HG02943 (cell line): ENCODE results near the gene TTLL11.
"Not testable (repeated sequence)": the region's sequence is repeated elsewhere in the genome, so short reads cannot be mapped to it uniquely, and the experiment has no call there.

Experiments used
- ATAC-seq: cut with Tn5 transposase; IDR thresholded peaks from one replicate; pipeline ENCODE4 v1.9.1; 2021; ENCODE audit warnings: mild to moderate bottlenecking, low read depth, moderate library complexity; ENCODE audit not compliant: unreplicated experiment

TTLL11 gene

DNA sequence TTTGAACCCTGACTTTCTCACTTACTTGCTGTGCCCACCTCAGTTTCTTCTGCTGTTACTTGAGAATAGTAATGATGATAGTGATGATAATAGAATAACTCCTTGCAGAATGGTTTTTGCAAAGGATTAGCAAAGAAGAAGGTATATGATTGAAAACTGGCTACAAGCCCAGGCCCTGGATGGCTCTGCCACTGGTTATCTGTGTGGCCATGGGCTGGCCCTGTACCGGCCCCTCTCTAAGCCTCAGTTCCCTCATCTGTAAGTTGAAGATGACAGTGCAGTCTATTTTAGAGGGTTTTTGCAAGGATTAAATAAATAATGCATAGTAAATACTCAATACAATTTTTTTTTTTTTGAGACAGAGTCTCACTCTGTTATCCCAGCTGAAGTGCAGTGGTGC lies 6.2 kb downstream of the TTLL11 start:
- no peak for ATAC-seq

GRCh38 chr9:122085260-122085659 lies 7.8 kb downstream of the TTLL11 start:
- no peak for ATAC-seq

DNA sequence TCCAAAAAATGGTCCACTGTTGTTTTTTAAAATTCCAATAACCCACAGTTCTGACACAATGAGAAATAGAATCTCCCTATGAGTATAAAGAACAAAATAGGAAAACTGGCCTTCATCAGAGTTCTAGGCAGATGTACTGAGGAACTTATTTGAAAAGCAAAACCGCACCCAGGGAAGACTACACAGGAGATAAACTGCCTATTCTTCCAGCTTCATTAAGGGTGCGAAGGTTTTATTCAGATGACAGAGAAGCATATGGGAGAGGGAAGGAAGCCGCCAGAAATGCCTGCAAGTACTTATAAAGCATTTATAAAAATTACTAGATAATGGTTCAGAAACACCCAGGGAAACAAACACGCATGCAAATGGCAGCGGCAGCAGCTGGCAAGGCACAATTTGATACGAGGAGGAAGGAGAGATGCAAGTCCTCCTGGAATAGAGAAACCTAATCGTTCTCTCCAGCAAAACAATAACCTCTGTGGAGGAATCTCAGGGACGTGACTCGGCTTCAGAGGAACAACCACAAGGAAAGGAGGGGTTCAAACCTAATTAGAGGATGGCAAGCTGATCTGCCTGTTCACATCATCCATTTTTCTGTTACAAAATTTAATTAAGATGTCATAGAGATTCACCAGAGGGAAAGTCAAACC lies 9.0 kb downstream of the TTLL11 start:
- no peak for ATAC-seq

DNA sequence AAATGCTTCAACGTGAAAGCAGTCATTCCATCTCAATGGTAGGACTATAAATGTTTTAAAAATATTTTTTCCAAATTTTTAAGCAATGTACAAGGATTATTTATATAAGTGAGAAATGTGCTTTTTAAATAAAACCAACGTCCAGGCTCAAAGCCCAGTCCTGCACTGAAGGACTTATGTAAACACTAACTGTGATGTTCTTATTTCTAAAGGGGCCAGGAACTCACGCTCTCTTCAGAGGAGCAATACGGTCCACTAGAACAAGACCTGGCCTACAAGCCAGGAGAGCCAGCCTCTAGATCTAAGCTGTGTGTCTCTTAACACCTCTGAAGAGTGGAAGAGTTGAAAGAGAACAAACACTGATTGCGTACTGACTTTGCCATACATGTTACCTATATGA lies 12.1 kb downstream of the TTLL11 start:
- no peak for ATAC-seq

GRCh38 chr9:122078557-122078956 lies 14.6 kb downstream of the TTLL11 start:
- no peak for ATAC-seq

- no peak for ATAC-seq
These were observed 16.3 kb downstream of the TTLL11 start for GRCh38 chr9:122076773-122077172.

DNA sequence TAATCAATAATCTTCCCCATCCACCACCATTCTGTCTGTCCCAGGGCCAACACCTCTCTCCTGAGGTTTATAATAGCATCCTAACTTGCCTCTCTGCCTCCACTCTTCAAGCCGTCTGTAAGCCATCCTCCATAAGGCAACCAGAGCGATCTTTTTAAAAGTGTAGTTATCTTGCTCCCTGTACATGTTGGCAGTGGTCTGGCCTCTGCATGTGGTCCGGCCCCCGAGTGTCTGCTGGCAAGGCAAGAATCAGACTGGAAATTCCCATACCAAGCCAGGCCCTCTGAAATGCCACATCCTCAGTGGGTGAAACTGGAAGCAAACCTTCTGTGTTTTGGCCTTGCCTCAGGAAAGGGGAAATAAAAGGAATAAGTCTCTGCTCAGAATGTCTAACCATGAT lies 17.0 kb downstream of the TTLL11 start:
- ATAC-seq, result no peak

- ATAC-seq, result no peak
These were observed 17.7 kb downstream of the TTLL11 start for GRCh38 chr9:122075135-122076030.

DNA sequence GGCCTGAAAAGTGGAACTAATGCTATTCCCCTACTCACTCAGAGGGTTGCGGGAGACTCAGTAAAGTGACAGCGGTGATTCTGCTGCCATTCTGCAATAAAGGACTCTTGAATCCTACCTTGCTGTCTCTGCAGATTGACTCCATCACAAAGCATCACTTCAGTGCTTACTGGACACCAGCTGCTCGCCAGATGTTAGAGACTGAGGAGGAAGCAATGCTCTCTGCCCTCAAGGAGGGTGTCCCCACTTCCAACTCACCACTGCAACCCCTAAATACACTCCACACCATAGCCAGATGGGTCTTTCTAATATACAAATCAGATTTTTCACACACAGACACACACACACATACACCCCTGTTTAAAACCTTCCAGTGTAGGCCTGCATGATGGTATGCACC lies 21.4 kb downstream of the TTLL11 start:
- no peak for ATAC-seq

- ATAC-seq, result no peak
These were observed 22.2 kb downstream of the TTLL11 start for GRCh38 chr9:122070728-122071515.

- not testable (repeated sequence) for ATAC-seq
These were observed 26.4 kb downstream of the TTLL11 start for GRCh38 chr9:122066680-122067079.

- no peak for ATAC-seq
These were observed 27.0 kb downstream of the TTLL11 start for GRCh38 chr9:122065923-122066629.

- ATAC-seq, result no peak
These were observed 32.6 kb downstream of the TTLL11 start for GRCh38 chr9:122060481-122060880.

DNA sequence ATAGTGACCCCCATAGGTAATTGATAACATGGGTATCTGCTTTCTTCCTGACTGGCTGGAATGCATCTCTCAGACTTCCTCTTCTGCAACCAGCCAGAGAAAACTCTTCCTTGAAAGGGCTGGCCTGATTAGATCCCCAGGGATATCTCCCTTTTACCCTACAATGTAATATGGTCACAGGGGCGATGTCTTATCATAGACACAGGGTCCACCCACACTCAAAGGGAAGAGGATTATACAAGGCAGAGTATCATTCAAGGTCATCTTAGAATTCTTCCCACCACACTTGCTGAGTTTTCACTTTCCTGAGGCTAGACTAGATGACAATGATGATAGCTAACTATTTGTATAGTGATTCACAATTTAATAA lies 33.2 kb downstream of the TTLL11 start:
- ATAC-seq, result no peak

DNA sequence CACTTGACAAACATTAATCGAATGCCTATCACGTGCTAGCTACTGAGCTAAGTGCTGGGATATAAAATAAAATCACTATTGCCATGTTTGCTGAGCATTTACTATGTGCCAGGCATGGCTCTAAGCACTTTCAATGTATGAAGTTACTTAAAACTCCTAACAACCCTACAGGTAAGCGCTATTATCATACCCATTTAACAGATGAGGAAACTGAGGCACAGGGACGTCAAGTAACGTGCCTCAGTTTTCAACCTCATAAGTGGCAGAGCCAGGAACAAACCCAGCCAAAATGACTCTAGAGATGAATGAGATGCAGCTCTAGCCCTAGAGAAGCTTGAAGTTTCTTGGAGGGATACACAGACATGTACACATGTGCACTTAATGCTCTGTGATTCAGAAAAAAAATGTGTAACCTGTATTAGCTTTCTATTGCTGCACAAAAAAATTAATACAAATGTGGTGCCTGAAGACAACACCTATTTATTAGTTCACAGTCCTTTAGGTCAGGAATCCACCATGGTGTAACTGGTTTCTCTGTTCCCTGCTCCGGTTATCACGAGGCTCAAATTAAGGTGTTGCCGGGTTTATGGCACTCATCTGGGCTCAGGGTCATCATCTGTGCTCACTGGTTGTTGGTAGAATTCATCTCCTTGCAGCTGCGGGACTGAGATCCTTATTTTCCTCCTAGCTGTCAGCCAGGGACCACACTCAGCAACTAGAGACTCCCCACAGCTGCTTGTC lies 33.7 kb downstream of the TTLL11 start:
- ATAC-seq, result no peak

DNA sequence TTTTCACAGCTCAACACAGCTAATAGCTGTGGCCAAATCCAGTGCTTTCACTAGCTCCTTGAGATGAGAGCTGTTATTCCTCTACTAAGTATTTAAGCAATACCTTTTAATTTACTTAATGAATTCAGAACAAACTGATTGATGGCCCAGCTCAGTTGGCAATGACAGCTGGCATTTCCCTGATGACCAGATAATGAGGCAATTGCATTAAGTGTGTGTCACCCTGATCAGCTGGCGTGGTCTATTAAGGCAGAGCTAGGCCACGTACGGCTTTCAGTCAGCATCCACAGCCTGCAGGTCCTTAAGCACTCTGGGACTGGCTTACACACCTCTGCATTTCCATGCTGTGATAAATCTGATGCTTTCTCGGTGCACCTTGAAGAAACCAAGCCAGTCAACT lies 34.4 kb downstream of the TTLL11 start:
- no peak for ATAC-seq

- no peak for ATAC-seq
These were observed 35.1 kb downstream of the TTLL11 start for GRCh38 chr9:122058051-122058450.

DNA sequence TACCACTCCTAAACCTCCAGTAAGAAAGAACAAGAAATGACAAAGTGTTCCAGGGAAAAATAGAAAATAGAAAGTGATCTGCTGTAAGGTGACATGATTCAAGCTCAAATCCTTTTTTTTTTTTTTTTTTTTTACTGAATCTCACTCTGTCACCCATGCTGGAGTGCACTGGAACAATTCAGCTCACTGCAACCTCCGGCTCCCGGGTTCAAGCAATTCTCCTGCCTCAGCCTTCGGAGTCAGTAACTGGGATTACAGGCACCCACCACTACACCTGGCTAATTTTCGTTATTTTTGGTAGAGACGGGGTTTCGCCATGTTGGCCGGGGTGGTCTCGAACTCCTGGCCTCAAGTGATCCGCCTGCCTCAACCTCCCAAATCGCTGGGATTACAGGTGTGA lies 35.9 kb downstream of the TTLL11 start:
- ATAC-seq, result no peak

DNA sequence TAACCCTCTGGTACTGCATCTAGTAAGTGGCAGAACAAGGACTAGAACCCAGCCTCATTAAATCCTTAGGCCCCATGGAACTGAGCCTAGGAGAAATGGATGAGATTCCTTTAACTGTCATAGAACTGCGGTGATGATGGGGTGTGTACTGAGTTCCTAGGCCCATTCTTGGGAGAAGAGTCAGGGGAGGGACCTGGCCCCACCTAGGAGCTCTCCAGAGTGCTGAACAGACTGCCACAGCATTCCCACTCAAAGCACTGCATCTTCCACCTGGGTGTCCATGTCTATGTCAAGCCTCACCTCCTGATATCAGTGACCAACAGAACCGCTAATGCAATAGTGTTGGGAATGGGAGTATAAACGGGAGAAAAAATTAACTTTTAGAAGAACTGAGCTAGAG lies 36.6 kb downstream of the TTLL11 start:
- no peak for ATAC-seq

GRCh38 chr9:122055701-122056100 lies 37.4 kb downstream of the TTLL11 start:
- no peak for ATAC-seq
